ENCODE measurements around the gene ANKFY1.

ANKFY1 gene

DNA sequence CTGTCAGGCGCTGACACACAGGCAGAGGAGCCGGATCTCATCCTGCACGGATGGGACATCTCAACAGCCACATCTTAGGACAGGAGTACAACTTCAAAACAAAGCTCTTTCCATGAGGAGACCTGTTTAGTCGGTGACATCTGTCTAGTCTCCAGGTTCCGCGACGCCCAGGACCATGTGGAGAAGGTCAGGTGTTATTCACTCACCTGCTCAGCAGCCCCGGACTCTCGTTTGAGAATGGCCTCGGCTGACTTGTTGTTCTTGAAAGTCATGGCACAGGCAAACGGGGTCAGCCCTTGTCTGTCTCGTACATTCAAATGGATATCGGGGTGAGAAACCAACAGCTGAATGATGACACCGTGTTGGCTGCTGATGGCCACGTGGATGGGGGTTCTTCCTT is 85.1 kb downstream of the ANKFY1 start:
- DNase-seq (ENCODE audit: low read depth in 2 of 2), result no peak

DNA sequence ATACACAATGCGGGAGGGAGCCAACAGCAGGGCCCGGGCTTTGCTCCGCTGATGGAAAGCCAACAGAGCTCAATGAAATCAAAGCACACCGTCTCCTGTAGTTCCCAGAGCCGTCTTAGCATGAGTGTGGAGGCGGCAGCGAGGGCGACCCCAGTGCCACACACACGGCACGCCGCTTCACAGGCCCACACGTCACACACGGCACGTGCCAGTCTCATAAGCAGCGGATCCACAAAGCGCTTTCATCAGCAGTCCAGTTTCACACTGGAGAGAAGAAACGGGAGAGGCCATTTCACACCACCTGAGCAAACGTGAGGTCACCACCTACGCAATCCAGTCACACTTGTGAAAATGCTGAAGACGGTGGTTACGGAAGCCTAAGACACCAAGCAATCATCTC is 86.0 kb downstream of the ANKFY1 start:
- no peak for DNase-seq (ENCODE audit: low read depth in 2 of 2)

DNA sequence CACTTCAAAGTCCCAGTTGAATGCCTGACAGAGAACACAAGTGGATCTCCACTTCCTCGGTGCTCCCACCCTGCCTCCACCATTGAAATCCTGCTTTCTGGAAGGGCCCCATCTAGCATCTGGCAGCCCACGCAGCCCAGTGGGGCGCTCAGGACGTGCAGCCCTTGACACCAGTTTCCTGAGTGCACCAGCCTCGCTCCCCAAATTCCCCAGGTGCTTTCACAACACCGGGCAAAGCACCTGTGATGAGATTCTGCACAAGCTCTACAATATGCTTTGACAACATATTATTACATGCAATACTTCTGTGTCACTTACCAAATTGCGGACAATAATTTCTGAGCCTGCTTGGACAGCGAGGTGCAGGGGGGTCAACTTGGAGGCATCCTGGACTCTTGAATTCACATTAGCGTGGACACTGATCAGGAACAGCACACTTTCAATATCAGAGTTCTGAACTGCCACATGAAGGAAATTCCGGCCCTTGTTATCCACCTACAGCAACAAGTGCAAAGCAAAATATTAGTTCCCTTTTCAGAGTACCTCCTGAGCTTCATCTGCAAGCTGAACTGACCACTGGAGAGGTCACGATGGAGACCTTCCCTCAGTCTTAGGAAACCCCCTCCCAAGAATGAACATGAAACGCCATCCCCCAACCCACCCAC is 86.8 kb downstream of the ANKFY1 start:
- peak in 1 of 2 donors; percentile 12 for DNase-seq (ENCODE audit: low read depth in 2 of 2)

DNA sequence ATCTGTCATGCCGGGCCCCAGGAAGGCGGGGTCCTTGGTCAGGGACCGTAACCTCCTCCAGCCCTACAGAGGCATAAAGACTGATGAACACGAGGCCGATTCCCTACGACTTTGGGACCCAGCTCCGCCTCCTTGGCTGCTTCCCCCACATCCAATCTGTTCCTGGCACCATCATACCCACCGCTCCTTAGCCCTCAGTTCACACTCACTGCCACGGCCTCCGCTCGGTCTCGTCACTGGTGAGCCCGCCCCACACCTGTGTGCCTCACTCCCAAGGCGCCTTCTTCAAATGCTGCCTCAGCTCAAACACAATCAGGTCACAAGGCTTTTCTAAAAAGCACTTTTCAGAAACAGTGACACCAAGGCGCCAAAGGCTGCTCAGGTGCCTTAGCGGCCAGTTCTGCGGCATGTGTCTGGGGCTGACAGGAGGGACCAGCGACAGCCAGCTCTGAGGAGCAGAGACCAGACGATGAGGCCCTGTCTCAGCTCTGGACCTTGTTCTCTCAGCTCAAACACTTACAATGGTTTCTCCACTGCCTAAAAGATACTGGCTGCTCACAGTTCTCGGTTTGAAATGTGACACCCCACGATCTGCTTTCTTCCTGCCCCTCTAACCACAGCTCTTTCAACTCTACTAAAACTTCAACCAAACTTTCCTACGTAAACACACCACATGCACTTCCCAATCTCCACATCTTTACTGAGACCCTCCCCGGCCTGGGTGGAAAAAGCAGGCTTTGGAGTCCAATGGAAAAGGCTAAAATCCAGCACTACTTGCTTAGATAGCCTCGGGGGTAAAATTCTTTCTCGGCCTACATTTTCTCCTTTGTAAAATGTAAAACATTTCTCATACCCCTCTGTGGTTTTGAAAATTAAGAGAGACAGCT is 87.6 kb downstream of the ANKFY1 start:
- DNase-seq (ENCODE audit: low read depth in 2 of 2), result peak; percentile 21 to 22

DNA sequence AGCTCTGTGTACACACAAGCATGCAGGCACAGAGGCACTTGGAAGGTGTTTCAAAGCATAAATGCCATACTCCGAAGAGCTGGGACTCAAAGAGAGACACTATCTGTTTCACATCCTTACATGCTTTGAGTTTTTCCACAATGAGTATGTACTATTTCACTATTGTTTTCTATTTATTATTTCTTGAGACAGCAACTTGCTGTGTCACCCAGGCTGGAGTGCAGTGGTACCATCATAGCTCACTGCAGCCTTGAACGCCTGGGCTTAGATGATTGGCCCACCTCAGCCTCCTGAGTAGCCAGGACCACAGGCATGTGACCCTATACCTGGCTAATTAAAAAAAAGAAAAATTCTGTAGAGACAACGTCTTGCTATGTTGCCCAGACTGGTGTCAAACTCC is 89.2 kb downstream of the ANKFY1 start:
- DNase-seq (ENCODE audit: low read depth in 2 of 2), result no peak

DNA sequence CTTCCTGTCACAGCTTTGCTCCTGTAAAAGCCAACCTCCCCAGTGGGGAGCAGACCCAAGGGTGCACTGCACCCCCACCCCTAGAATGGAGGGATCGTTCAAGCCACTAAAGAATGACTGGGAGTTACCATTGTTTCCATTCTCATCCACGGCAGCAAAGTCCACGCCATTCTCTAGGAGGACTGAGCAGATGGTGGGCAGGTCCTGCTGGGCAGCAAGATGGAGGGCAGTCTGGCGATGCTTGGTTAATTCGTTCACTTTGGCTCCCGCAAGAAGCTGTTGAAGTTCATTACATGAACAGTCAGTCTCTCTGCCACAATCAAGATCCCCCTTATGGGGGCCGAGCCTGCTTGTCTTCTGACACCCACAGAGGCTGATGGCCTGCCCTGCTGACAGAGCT is 90.0 kb downstream of the ANKFY1 start:
- no peak for DNase-seq (ENCODE audit: low read depth in 2 of 2)

DNA sequence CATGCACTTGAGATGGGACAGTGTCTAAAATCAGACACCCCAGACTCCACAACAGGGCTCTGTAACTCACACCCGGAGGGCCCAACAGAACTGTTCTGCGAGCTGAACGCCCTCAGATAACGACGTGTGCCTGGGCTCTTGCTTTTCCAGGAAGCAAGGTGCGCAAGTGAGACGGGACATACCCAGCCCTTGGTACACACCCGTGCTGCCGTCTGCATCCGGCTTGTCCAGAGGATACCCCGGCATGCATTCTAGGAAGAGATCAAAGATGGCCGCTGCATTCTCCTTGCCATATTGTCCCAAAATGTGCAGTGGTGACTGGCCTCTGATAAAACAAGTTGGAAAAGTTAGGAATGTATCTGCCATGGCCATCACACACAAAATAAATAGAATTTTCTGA is 91.4 kb downstream of the ANKFY1 start:
- no peak for DNase-seq (ENCODE audit: low read depth in 2 of 2)

DNA sequence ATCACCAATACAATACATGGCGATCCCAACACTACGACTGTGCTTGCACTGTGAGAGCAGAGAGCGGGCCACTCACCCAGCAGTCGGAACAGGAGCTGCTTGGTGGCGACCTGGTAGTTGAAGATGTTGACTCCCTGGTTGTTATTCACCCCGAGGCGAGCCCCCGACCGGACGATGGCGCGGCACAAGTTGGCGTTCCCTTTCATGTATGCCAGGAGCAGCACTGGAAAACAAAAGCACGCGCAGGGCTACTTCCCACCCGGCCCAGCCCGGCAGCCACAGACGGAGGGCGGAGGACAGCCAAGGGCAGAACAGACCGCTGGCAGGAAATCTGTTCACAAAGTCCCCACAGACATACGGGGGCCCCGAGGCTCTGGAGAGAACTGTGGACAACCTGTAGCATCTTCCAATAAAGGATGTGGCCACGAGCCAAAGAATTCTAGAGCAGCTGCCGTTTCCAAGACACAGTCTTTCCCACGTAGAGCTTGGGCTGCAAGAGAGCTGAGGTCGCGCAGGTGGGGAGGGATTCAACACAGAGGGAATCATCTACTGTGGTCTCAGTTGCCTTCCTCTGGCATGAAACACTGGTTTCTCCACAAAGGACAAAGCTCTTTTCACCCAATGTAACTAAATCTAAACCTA is 93.0 kb downstream of the ANKFY1 start:
- DNase-seq (ENCODE audit: low read depth in 2 of 2), result no peak

DNA sequence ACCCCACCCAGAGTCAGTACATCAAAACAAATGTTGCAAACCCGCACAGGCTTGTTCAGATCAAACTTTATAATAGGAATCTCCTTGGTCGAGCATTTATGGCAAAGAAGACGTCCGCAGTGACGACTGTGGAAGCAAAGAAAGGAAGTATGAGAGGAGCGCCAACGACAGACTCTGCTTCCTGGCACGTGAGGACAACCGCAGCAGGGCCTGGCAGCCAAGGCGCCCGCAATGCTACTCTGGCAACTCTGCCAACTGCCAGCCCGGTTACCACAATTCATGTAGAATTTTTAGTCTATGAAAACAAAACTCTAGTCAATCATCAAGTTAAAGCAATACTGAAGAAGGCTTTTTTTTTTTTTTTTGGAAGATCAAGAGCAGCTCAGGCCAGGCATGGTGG is 96.0 kb downstream of the ANKFY1 start:
- no peak for DNase-seq (ENCODE audit: low read depth in 2 of 2)

DNA sequence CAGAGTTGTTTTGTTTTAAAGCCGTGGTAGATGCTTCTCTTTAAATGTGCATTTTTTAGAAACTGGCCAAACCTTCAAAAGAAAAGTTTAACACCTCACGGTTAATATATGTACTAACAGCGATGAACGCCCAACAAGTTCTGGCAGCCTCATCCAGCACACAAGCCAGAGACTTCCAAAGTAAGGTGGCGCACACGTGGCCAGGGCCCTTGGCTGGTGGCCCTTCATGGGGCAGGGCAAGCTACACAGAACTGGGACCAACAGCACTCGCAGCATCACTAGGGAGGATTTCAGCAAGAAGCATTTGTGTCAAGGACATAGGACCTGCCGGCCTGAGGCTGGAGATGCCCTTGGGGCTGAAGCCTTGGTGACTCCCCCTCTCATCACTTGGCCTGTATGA is 97.4 kb downstream of the ANKFY1 start:
- no peak for DNase-seq (ENCODE audit: low read depth in 2 of 2)

DNA sequence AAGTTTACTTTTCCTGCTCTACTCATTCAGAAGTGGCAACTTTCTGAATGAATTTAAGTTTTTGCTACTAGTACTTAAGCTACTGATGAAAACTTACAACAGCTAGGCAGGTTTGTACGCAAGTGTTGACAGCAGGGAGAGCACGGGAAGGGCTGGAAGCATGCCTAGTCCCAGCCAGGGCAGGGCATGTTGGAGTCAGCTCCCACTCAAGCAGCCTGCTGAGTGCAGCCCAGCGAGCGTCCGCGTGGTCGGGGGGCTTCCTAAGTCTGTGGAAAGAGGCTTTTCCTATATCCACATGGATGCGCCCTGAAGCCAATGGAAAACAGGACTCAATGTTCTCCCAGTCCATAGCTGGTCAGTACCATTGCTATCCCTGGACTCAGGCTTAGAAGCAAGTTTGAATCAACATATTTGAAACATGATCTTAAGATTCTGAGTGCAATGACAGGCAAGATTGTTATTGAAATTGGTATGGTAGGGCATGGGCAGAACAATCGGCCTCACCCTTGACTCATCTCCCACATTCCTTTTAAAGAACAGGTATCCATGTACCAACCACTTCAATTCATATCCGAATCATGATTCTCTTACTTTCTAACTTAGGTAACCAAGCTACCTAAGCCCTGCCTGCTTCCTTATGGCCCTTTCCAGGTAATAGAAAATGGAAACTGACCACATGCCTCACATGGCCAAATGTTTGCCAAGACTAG is 98.3 kb downstream of the ANKFY1 start:
- DNase-seq (ENCODE audit: low read depth in 2 of 2), result no peak

DNA sequence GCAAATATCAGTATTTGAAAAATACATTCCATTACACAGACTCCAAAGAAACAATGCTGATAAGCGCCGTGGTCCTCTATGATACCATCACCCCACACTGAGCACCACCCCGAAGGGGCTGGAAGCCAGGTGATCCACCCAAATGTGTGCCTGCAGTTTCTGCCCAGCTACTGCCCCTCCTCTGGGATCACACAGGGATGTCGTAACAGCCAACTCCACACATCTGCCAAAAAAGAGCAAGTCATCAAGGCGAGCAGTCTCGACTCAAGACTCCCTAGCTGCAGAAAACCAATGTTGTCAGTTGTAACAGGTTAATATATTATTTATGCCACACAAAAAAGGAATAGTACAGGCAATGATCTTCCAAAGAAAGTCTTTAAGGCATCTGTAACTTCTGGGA is 99.8 kb downstream of the ANKFY1 start:
- DNase-seq (ENCODE audit: low read depth in 2 of 2), result no peak

DNA sequence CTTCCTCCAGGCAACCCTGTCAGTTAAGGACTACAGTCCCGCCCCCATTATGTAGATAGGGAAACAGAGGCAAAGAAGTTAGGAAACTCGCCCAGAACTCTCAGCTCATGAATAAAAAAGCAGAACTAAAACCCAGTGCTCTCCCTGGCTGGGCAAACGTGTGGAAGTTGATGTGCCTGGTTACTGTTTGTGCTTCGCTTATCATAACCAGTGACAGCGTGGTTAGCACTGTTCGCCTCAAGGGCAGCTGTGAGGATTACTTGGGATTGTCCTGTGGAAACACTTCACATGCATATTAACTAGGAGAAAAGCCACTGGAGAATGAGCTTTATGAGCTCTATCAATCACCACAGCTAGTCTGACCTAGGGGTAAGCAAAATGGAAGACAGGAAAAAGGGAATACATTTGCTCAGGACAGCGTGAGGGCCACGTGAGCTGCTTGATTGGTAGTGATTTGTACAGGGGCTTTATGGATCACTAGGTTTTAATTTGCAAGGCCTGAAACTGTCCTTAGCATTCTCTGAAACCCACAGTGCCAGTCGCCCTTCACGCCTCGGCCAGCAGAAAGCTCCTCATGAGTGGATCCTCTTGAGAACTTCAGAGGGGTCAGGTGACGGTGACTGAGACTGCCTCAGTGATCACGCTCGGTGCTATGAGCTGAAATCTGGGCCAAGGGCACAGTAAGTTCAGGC is 100.9 kb downstream of the ANKFY1 start:
- DNase-seq (ENCODE audit: low read depth in 2 of 2), result no peak

DNA sequence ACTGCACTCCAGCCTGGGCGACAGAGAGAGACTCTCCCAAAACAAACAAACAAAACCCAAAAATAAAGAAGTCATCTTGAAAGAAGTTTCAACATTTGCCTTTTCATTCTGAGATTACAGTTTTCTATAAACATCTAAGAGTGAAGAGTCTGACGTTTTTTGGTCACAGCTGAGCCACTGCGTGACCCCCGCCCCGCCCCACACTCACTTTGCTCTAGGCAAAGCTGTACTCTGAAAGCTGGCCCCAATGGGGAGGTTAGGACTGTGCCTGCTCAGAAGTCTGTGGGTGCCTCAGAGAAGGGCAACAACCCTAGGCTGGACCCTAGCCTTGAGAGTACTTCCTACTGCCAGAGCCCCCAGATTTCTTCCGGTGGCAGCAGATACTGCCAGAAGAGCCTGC is 101.5 kb downstream of the ANKFY1 start:
- no peak for DNase-seq (ENCODE audit: low read depth in 2 of 2)

DNA sequence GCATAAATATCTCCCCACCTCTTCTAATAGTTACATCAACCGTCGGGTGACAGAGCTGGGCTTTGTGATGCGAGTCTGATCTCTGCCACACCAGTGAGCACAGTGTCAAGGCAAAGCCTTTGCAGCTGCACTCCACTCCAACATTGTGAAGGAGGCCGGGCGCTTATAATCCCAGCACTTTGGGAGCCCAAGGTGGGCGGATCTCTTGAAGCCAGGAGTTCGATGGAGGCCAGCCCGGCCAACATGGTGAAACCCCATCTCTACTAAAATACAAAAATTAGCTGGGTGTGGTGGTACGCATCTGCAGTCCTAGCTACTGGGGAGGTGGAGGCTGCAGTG is 101.8 kb downstream of the ANKFY1 start:
- DNase-seq (ENCODE audit: low read depth in 2 of 2), result no peak

DNA sequence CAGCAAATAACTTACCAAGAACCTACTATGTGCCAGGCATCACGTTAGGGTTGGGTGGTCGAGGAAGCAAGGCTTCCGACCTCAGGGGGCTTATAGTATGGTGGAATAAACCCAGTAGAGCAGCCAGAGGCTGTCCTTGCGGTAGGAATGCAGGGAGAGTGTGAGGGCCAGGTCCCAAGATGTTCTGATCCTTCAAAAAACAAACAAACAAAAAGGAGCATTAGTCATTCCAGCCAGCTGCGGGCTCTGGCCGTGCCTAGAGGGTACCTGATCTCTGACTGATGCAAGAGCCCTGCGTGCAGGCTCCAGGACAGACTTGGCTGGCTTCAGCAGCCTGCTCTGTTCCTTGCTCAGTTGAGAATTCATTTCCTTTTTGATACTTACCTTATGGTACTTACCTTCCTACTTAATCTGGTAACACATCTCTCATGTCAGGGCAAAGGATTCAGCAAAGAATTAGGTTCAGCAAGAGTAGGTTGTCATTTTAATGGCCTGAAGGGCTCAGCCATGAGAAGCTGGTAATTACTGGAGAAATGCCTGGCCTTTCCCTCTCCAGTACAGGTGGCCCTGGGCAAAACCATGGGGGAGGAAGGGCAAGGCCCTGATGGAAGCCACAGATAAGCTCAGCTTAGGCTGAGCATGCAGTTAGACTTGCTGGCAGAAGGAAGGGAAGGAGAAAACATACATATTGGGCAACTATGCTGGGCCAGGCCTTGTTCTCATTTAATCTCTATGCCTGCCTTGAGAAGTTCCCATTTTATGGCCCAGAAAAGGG is 102.4 kb downstream of the ANKFY1 start:
- no peak for DNase-seq (ENCODE audit: low read depth in 2 of 2)

DNA sequence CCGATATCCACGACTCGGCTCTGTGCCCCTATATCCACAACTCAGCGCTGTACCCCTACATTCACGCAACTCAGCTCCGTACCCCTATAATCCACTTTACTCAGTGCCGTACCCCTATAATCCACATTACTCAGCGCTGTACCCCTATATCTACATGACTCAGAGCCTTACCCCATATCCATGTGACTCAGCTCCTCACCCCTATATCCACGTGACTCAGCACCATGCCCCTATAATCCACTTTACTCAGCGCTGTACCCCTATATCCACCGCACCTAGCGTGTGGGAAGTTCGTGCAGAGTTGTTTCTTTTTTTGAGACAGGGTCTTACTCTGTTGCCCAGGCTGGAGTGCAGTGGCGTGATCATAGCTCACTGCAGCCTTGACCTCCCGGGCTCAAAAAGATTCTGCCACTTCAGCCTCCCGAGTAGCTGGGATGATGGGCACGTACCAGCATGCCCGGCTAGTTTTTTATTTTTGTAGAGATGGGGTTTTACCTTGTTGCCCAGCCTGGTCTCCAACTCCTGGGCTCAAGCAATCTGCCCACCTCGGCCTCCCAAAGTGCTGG is 103.4 kb downstream of the ANKFY1 start:
- DNase-seq (ENCODE audit: low read depth in 2 of 2), result no peak

DNA sequence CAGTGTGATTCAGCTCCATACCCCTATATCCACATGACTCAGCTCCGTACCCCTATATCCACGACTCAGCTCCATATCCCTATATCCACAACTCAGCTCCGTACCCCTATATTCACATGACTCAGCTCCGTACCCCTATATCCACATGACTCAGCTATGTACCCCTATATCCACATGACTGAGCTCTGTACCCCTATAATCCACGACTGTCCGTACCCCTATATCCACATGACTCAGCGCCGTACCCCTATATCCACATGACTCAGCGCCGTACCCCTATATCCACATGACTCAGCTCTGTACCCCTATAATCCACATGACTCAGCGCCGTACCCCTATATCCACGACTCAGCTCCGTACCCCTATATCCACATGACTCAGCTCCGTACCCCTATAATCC is 104.0 kb downstream of the ANKFY1 start:
- DNase-seq (ENCODE audit: low read depth in 2 of 2), result no peak

DNA sequence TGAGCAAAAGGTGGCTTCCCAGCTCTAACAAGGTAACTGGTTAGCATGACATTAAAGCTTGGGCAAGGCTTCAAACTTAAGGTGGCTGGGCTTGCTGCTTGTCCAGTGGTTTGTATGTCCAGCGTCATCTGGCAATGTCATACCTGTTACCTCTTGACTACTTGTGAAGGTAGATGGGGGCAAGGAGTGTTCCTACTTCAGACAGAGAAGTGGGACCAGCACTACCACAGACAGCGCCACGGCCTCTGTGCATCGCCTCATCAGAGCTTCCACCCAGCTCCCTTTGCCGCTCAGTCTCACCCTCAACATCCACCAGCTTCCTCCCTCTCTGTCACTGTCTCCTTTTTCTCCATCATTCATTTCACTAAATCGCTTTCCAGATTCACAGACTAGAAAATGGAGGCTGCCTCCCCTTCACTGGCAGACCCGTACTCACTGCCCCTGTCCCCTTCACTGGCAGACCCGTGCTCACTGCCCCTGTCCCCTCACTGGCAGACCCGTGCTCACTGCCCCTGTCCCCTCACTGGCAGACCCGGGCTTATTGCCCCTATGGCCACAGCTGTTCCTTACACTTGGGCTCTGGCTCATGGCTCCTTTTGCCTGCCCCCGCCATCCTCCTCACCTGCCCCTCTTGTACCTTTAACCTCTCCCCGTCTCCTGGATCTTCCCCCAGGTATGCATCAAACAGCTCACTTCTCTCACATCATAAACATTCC is 106.0 kb downstream of the ANKFY1 start:
- no peak for DNase-seq (ENCODE audit: low read depth in 2 of 2)

Data from stimulated activated CD4-positive, alpha-beta T cell treated with anti-CD3 and anti-CD28 coated beads, Interleukin-4, amount 100 ng/mL, for 48 hours (primary cell).